K562 (cell line): ENCODE results near the gene IRF6. TPM values are rescaled to one million over a fixed set of nuclear protein-coding genes. Genes with fewer than 3 reads are reported as not detected.

Experiments used
- BHLHE40 ChIP-seq: IDR thresholded peaks from 2 replicates; pipeline ENCODE4 v1.6.1; 2011; ENCODE audit warnings: low read length, improper control_type of control experiment
- BRCA1 ChIP-seq, 2 experiments: fragments of 450-650 bp in 1 of 2; sonication (generic) in 1 of 2; formaldehyde crosslinking in 1 of 2; IDR thresholded peaks; 2 replicates each; pipeline versions ENCODE4 v1.5.0 to v1.6.1; 2017 to 2020; ENCODE audit warnings: mild to moderate bottlenecking in 1 of 2, missing genetic modification reagents in 1 of 2
- E4F1 ChIP-seq: fragments of 250-450 bp; sonication (Bioruptor Pico); IDR thresholded peaks from 2 replicates; pipeline ENCODE4 v1.5.0; 2021; ENCODE audit warnings: mild to moderate bottlenecking, borderline replicate concordance
- HDAC8 ChIP-seq: fragments of 450-650 bp; IDR thresholded peaks from 2 replicates; pipeline ENCODE4 v1.6.1; 2016; ENCODE audit warnings: mild to moderate bottlenecking, missing genetic modification characterization, moderate library complexity, missing compliant biosample characterization
- JUND ChIP-seq, 2 experiments: IDR thresholded peaks; 2 replicates in 1 of 2; 3 replicates in 1 of 2; pipeline ENCODE4 v1.6.1; 2011; ENCODE audit warnings: borderline replicate concordance in 2 of 2, low read depth in 2 of 2, low read length in 2 of 2, improper control_type of control experiment in 1 of 2, missing biosample characterization in 1 of 2, missing genetic modification characterization in 1 of 2, missing genetic modification reagents in 1 of 2
- MBD1 ChIP-seq: fragments of 250-450 bp; sonication (Bioruptor Pico); IDR thresholded peaks from 2 replicates; pipeline ENCODE4 v1.8.0; 2022; ENCODE audit warnings: inconsistent platforms
- MXI1 ChIP-seq: IDR thresholded peaks from 2 replicates; pipeline ENCODE4 v1.6.1; 2011; ENCODE audit warnings: low read depth, mild to moderate bottlenecking, improper control_type of control experiment, low read length
- MYC ChIP-seq, 2 experiments: fragments of 250-450 bp in 1 of 2; sonication (Bioruptor Pico) in 1 of 2; IDR thresholded peaks; 2 replicates each; pipeline versions ENCODE4 v1.5.1 to v1.6.1; 2012 to 2021; ENCODE audit warnings: low read depth in 2 of 2, borderline replicate concordance in 1 of 2, improper control_type of control experiment in 1 of 2, low read length in 1 of 2, mild to moderate bottlenecking in 1 of 2, moderate library complexity in 1 of 2
- PKNOX1 ChIP-seq: fragments of 450-650 bp; IDR thresholded peaks from 2 replicates; pipeline ENCODE4 v1.6.1; 2016
- RAD21 ChIP-seq, 2 experiments: fragments of 250-450 bp in 1 of 2; fragments of 450-650 bp in 1 of 2; sonication (Bioruptor Pico) in 1 of 2; formaldehyde crosslinking in 1 of 2; IDR thresholded peaks in 1 of 2; conservative IDR thresholded peaks in 1 of 2; 2 replicates each; pipeline versions ENCODE4 v1.4.0 to v1.8.0; 2020 to 2022; ENCODE audit warnings: mild to moderate bottlenecking in 2 of 2, moderate library complexity in 1 of 2
- RBFOX2 ChIP-seq: fragments of 200-400 bp; formaldehyde crosslinking; IDR thresholded peaks from 2 replicates; pipeline ENCODE4 v1.6.1; 2017; ENCODE audit warnings: low read depth, mild to moderate bottlenecking, low read length, moderate library complexity
- SMC3 ChIP-seq: conservative IDR thresholded peaks from 2 replicates; pipeline ENCODE4 v1.6.1; 2011; ENCODE audit warnings: low read depth, low read length, improper control_type of control experiment; ENCODE audit not compliant: insufficient read depth
- TEAD1 ChIP-seq, 2 experiments: fragments of 450-650 bp in 1 of 2; sonication (generic) in 1 of 2; formaldehyde crosslinking; IDR thresholded peaks; 2 replicates each; pipeline versions ENCODE4 v1.4.0 to v1.8.0; 2020 to 2022; ENCODE audit warnings: mild to moderate bottlenecking in 2 of 2, missing genetic modification reagents in 1 of 2
- ZBTB34 ChIP-seq: fragments of 250-450 bp; sonication (Bioruptor Pico); IDR thresholded peaks from 2 replicates; pipeline ENCODE4 v1.8.0; 2021; ENCODE audit warnings: mild to moderate bottlenecking, moderate library complexity
- ZNF140 ChIP-seq: fragments of 250-450 bp; sonication (Bioruptor Pico); IDR thresholded peaks from 2 replicates; pipeline ENCODE4 v1.8.0; 2021; ENCODE audit warnings: moderate library complexity, mild to moderate bottlenecking, inconsistent platforms
- ZNF197 ChIP-seq: fragments of 200-800 bp; sonication (Bioruptor generic); IDR thresholded peaks from 2 replicates; pipeline ENCODE4 v1.6.1; 2016; ENCODE audit warnings: low read depth, missing genetic modification characterization, missing compliant biosample characterization
- polyA plus RNA-seq, 8 experiments: library from polyadenylated mRNA; depleted of rRNA in 4 of 8; stranded (reverse) in 5 of 8; unstranded in 3 of 8; fragments of >200 nt; fragmentation: Nextera tagmentation in 2 of 8; fragmentation: Illumina TruSeq in 1 of 8; extraction: Ambion mirVana in 2 of 8; extraction: Trizol in 1 of 8; gene quantifications; 2 replicates each; pipeline versions ENCODE4 v1.2.1 to v1.2.3, GENCODE V29; 2011 to 2014; ENCODE audit warnings: inconsistent platforms in 1 of 8, missing spikeins in 1 of 8
- total RNA-seq, 7 experiments: library from RNA; depleted of rRNA in 6 of 7; stranded (reverse); fragments of >200 nt in 6 of 7; fragmentation: Illumina TruSeq in 2 of 7; extraction: Trizol in 2 of 7; gene quantifications; 2 replicates each; pipeline versions ENCODE4 v1.2.1 to v1.2.3, GENCODE V29; 2011 to 2021; ENCODE audit warnings: low replicate concordance in 1 of 7

The IRF6 gene
- total and polyA plus RNA-seq, 9 of the 15 experiments (the other 6 are each of a cell fraction or from before 2014, with no cell fraction given), result 0.03 to 0.65 (median 0.17) TPM

GRCh38 chr1:209850342-209850979 lies 44.5 kb upstream of the IRF6 start (continued):
- TF ChIP-seq JUND (IDR thresholded peaks at IDR 0.05; ENCODE audit: borderline replicate concordance, low read depth, low read length) (peak; percentile 67; the same call in 1 of the 2 replicates), JUND (tag; IDR thresholded peaks at IDR 0.05; ENCODE audit: borderline replicate concordance, low read depth, low read length) (peak; percentile 46; the same call in 1 of the 3 replicates), BRCA1 (IDR thresholded peaks at IDR 0.05) (no peak), BRCA1 (CRISPR knock-in tag; IDR thresholded peaks at IDR 0.05) (no peak), TEAD1 (CRISPR knock-in tag; IDR thresholded peaks at IDR 0.05) (no peak), SMC3 (peak; percentile 48; the same call in 1 of the 2 replicates), E4F1 (no peak), BHLHE40 (no peak), HDAC8 (tag) (no peak), MBD1 (no peak), ZBTB34 (CRISPR knock-in tag) (no peak), MYC (IDR thresholded peaks at IDR 0.05; ENCODE audit: low read depth, low read length) (no peak), MYC (CRISPR knock-in tag; IDR thresholded peaks at IDR 0.05; ENCODE audit: borderline replicate concordance, low read depth) (no peak), ZNF140 (CRISPR knock-in tag) (no peak), MXI1 (no peak), ZNF197 (no peak), PKNOX1 (no peak; the same call in 1 of the 2 replicates), RBFOX2 (no peak), RAD21 (CRISPR knock-in tag; conservative IDR thresholded peaks at IDR 0.05 in 1 of 2, IDR thresholded peaks at IDR 0.05 in 1 of 2) (peak; percentile 46 to 61)
